H1 (cell line): ENCODE results near the gene CLEC16A. TPM values are rescaled to one million over a fixed set of nuclear protein-coding genes. Genes with fewer than 3 reads are reported as not detected.

ENCODE experiments used
- CTCF ChIA-PET: fragments of 300-600 bp; sonication (Branson Sonifier 250); formaldehyde crosslinking; loops from one replicate; lab custom pipeline; 2021; ENCODE audit not compliant: partially characterized antibody; lab: Charles Lee
- POLR2A ChIA-PET: fragments of 300-600 bp; sonication (Branson Sonifier 250); formaldehyde crosslinking; loops from one replicate; lab custom pipeline; 2021; ENCODE audit warnings: inconsistent platforms; ENCODE audit not compliant: partially characterized antibody; lab: Charles Lee
- DNase-seq, 2 experiments: peaks; one replicate each; pipeline versions ENCODE4 v3.0.0 to v3.0.0-alpha.2; 2010 to 2022; ENCODE audit warnings: low spot score in 2 of 2, low read depth in 1 of 2, mixed read lengths in 1 of 2
- FAIRE-seq: peaks from 2 replicates; lab custom pipeline; 2011; peaks lifted over from hg19 to GRCh38; lab: Jason Lieb, UNC
- H2AFZ ChIP-seq: 2 replicates; pipeline ENCODE4 v1.8.1; 2012; ENCODE audit warnings: low read length, inconsistent platforms
- H2AK5ac ChIP-seq: 2 replicates; pipeline ENCODE4 v1.6.1; 2013; ENCODE audit warnings: low read depth, low read length
- H2BK120ac ChIP-seq: replicated peaks from 2 replicates; pipeline ENCODE3; 2013; ENCODE audit warnings: low read depth, low read length, inconsistent platforms
- H2BK12ac ChIP-seq: 2 replicates; pipeline ENCODE4 v1.6.1; 2013; ENCODE audit warnings: low read depth, low read length
- H2BK15ac ChIP-seq: 2 replicates; pipeline ENCODE4 v1.6.1; 2013; ENCODE audit warnings: low read length
- H2BK20ac ChIP-seq: 2 replicates; pipeline ENCODE4 v1.6.1; 2013; ENCODE audit warnings: low read length
- H2BK5ac ChIP-seq: 2 replicates; pipeline ENCODE4 v1.6.1; 2013; ENCODE audit warnings: low read depth, low read length
- H3K14ac ChIP-seq: 2 replicates; pipeline ENCODE4 v1.6.1; 2013; ENCODE audit warnings: inconsistent platforms; ENCODE audit not compliant: insufficient read length
- H3K18ac ChIP-seq: 2 replicates; pipeline ENCODE4 v1.6.1; 2013; ENCODE audit warnings: low read length; ENCODE audit errors: extremely low read depth
- H3K23ac ChIP-seq: 2 replicates; pipeline ENCODE4 v1.6.1; 2013; ENCODE audit warnings: inconsistent platforms; ENCODE audit not compliant: insufficient read length
- H3K23me2 ChIP-seq: 2 replicates; pipeline ENCODE4 v1.6.1; 2013; ENCODE audit warnings: low read depth, low read length
- H3K27ac ChIP-seq: 2 replicates; pipeline ENCODE4 v1.6.1; 2011; ENCODE audit warnings: low read depth, low read length, inconsistent platforms
- H3K27me3 ChIP-seq, 4 experiments: replicated peaks in 1 of 4; 1 replicate in 1 of 4; 2 replicates in 3 of 4; pipeline versions ENCODE4 v1.6.1 to v1.8.1; 2011 to 2013; ENCODE audit warnings: low read length in 3 of 4, mild to moderate bottlenecking in 3 of 4, inconsistent platforms in 2 of 4, mixed read lengths in 2 of 4, moderate library complexity in 1 of 4; ENCODE audit not compliant: control insufficient read depth in 3 of 4, insufficient read depth in 3 of 4; ENCODE audit errors: extremely low read depth in 1 of 4
- H3K36me3 ChIP-seq, 4 experiments: 2 replicates each; pipeline versions ENCODE4 v1.6.1 to v1.8.1; 2011 to 2013; ENCODE audit warnings: mild to moderate bottlenecking in 4 of 4, low read length in 3 of 4, moderate library complexity in 2 of 4, control low read depth in 1 of 4, inconsistent platforms in 1 of 4; ENCODE audit not compliant: insufficient read depth in 4 of 4, control insufficient read depth in 2 of 4
- H3K4ac ChIP-seq: replicated peaks from 2 replicates; pipeline ENCODE3; 2013; ENCODE audit warnings: low read length, low read depth, mixed read lengths, inconsistent platforms; ENCODE audit not compliant: insufficient read length
- H3K4me1 ChIP-seq, 4 experiments: replicated peaks in 1 of 4; 1 replicate in 1 of 4; 2 replicates in 3 of 4; pipeline versions ENCODE4 v1.6.1 to v1.8.1; 2011 to 2013; ENCODE audit warnings: low read length in 3 of 4, inconsistent platforms in 2 of 4, mixed read lengths in 1 of 4; ENCODE audit not compliant: insufficient read depth in 4 of 4, control insufficient read depth in 3 of 4
- H3K4me2 ChIP-seq, 2 experiments: 2 replicates each; pipeline versions ENCODE4 v1.6.1 to v1.8.1; 2011 to 2013; ENCODE audit warnings: low read depth in 2 of 2, low read length in 2 of 2, control low read depth in 1 of 2, inconsistent platforms in 1 of 2, mild to moderate bottlenecking in 1 of 2; ENCODE audit not compliant: insufficient read depth in 1 of 2
- H3K4me3 ChIP-seq, 4 experiments: fragments of 200-600, 300-600 bp in 1 of 4; sonication (generic), shearing (Covaris generic), sonication (Bioruptor Twin) in 1 of 4; 2 replicates each; pipeline versions ENCODE4 v1.5.1 to v1.8.1; 2011 to 2016; ENCODE audit warnings: low read length in 4 of 4, low read depth in 3 of 4, control low read depth in 2 of 4, inconsistent platforms in 2 of 4, mild to moderate bottlenecking in 2 of 4, mixed read lengths in 1 of 4, moderate library complexity in 1 of 4; ENCODE audit not compliant: insufficient read depth in 2 of 4; ENCODE audit errors: extremely low read depth in 1 of 4
- H3K56ac ChIP-seq: replicated peaks from 2 replicates; pipeline ENCODE3; 2013; ENCODE audit warnings: low read depth, mild to moderate bottlenecking, mixed read lengths, low read length, inconsistent platforms; ENCODE audit not compliant: insufficient read length
- H3K79me1 ChIP-seq: 2 replicates; pipeline ENCODE4 v1.6.1; 2013; ENCODE audit warnings: low read depth, low read length, control low read depth
- H3K79me2 ChIP-seq, 2 experiments: 2 replicates each; pipeline versions ENCODE4 v1.6.1 to v1.8.1; 2012 to 2013; ENCODE audit warnings: low read length in 2 of 2, mild to moderate bottlenecking in 2 of 2, inconsistent platforms in 1 of 2; ENCODE audit not compliant: insufficient read depth in 2 of 2, control insufficient read depth in 1 of 2
- H3K9ac ChIP-seq, 4 experiments: replicated peaks in 1 of 4; 1 replicate in 1 of 4; 2 replicates in 3 of 4; pipeline versions ENCODE4 v1.6.1 to v1.8.1; 2011 to 2013; ENCODE audit warnings: low read depth in 3 of 4, low read length in 3 of 4, control low read depth in 2 of 4, mild to moderate bottlenecking in 2 of 4, moderate library complexity in 2 of 4, inconsistent platforms in 1 of 4; ENCODE audit errors: extremely low read depth in 1 of 4
- H3K9me3 ChIP-seq, 2 experiments: 2 replicates each; pipeline versions ENCODE4 v1.6.1 to v1.8.1; 2012 to 2013; ENCODE audit warnings: mild to moderate bottlenecking in 2 of 2, moderate library complexity in 2 of 2, control low read depth in 1 of 2, inconsistent platforms in 1 of 2, low read depth in 1 of 2, low read length in 1 of 2, mixed read lengths in 1 of 2; ENCODE audit not compliant: insufficient read depth in 2 of 2
- H4K20me1 ChIP-seq, 2 experiments: replicated peaks in 1 of 2; 2 replicates each; pipeline versions ENCODE3 to v1.8.1; 2011 to 2013; ENCODE audit warnings: inconsistent platforms in 2 of 2, low read length in 2 of 2, mild to moderate bottlenecking in 1 of 2; ENCODE audit not compliant: insufficient read depth in 2 of 2, control insufficient read depth in 1 of 2
- H4K5ac ChIP-seq: 2 replicates; pipeline ENCODE4 v1.6.1; 2013; ENCODE audit warnings: low read length, low read depth, mixed read lengths, inconsistent platforms; ENCODE audit not compliant: insufficient read length
- H4K8ac ChIP-seq: 2 replicates; pipeline ENCODE4 v1.8.0; 2013; ENCODE audit warnings: mild to moderate bottlenecking, moderate library complexity, low read length, inconsistent platforms; ENCODE audit not compliant: insufficient read depth; ENCODE audit errors: extremely low read depth
- H4K91ac ChIP-seq: replicated peaks from 2 replicates; pipeline ENCODE3; 2013; ENCODE audit warnings: low read length, mixed read lengths, inconsistent platforms; ENCODE audit not compliant: insufficient read length
- WGBS, 2 experiments: shearing (Covaris generic) in 1 of 2; methylation state at CpG; one replicate each; pipeline versions ENCODE4 v1.1.6 to v1.1.7; 2013 to 2015; ENCODE audit warnings: low lambda C conversion rate in 2 of 2, mixed read lengths in 2 of 2, inconsistent platforms in 1 of 2, low coverage in 1 of 2, missing lambda C conversion rate in 1 of 2; ENCODE audit not compliant: insufficient replicate concordance in 2 of 2, insufficient coverage in 1 of 2, insufficient read length in 1 of 2; ENCODE audit errors: extremely low coverage in 1 of 2, missing lambda C conversion rate in 1 of 2; 5-methylcytosine and 5-hydroxymethylcytosine counted together
- polyA plus RNA-seq, 7 experiments: library from polyadenylated mRNA; depleted of rRNA in 3 of 7; stranded (reverse) in 5 of 7; unstranded in 2 of 7; fragments of >200 nt in 5 of 7; fragments of 200-250 nt in 2 of 7; gene quantifications; 1 replicate in 5 of 7; 2 replicates in 1 of 7; 4 replicates in 1 of 7; pipeline versions ENCODE4 v1.2.1 to v1.2.3, GENCODE V29; 2011 to 2013; ENCODE audit warnings: missing spikeins in 2 of 7, mixed read lengths in 2 of 7
- total RNA-seq: library from RNA; stranded (reverse); fragmentation: NEBNext Ultra II Directional; extraction: Animal tissue kit (Norgen Biotek cat#: 25700); gene quantifications from 2 replicates; pipeline ENCODE4 v1.2.1, GENCODE V29; 2021

CLEC16A gene
- total and polyA plus RNA-seq, 2 of the 8 experiments (the other 6 are each of a cell fraction or from before 2014, with no cell fraction given), result 7.6 to 19.3 TPM

DNA sequence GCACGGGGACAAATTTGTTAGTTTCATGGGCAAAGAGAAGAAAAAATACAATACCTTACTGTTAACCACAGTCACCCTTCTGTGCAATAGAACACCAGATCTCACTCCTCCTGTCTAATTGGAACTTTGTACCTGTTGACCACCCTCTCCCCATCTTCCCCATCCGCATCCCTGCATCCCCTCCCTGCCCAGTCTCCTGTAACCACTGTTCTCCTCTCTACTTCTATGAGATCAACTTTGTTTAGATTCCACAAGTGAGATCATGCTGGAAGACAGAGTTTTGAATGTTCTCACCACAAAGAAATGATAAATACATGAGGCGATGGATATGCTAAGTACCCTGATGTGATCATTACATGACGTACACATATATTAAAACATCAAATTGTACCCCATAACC, 47.7 kb downstream of the CLEC16A start:
- POLR2A ChIA-PET, result no interaction called here
- DNase-seq (no peak), FAIRE-seq (no peak)
- H3K4me1 ChIP-seq, result no peaks in the 10 kb centered on the region
- no peaks in the 10 kb centered on the region for H3K27me3 ChIP-seq
- no peak overlapping the region for H4K8ac ChIP-seq
- no peak overlapping the region for H2BK5ac ChIP-seq
- no peak overlapping the region for H2AFZ ChIP-seq
- H3K4ac ChIP-seq, result no peak overlapping the region
- no peak overlapping the region for H3K4me3 ChIP-seq
- peaks cover 4 to 11% of the 10 kb centered on the region in 2 experiments for H4K20me1 ChIP-seq
- H3K36me3 ChIP-seq, result no peaks in the 10 kb centered on the region; a peak in 1 of 8 replicates
- H2BK20ac ChIP-seq, result no peak overlapping the region
- H3K27ac ChIP-seq, result no peak overlapping the region
- H4K5ac ChIP-seq, result no peak overlapping the region
- no peak overlapping the region for H2AK5ac ChIP-seq
- H3K4me2 ChIP-seq, result no peak overlapping the region
- no peak overlapping the region for H2BK120ac ChIP-seq
- H2BK12ac ChIP-seq, result no peak overlapping the region
- H3K14ac ChIP-seq, result no peak overlapping the region
- CTCF ChIA-PET, result no interaction called here
- H2BK15ac ChIP-seq, result no peak overlapping the region
- H3K23me2 ChIP-seq, result no peaks in the 10 kb centered on the region
- no peaks in the 10 kb centered on the region for H3K9me3 ChIP-seq
- H3K18ac ChIP-seq, result no peak overlapping the region
- WGBS, 2 experiments, result 80% methylated on average over 4 of the region's 4 CpGs; no CpG with 5 or more reads in 1 of the 2 experiments
- no peak overlapping the region for H4K91ac ChIP-seq
- H3K56ac ChIP-seq, result no peak overlapping the region
- H3K79me1 ChIP-seq, result no peaks in the 10 kb centered on the region
- H3K9ac ChIP-seq, result no peak overlapping the region
- H3K23ac ChIP-seq, result no peak overlapping the region
- H3K79me2 ChIP-seq, result no peaks in the 10 kb centered on the region
